GM21576 (cell line): ENCODE measurements around the gene NFKB2.
A peak's percentile ranks its signal among the peaks of the same experiment; 100 is the strongest.

Source experiments
- ATAC-seq: cut with Tn5 transposase; IDR thresholded peaks from one replicate; pipeline ENCODE4 v1.9.1; 2021; ENCODE audit warnings: mild to moderate bottlenecking, moderate library complexity; ENCODE audit not compliant: unreplicated experiment

NFKB2 gene

GRCh38 chr10:102394079-102394800 is 1.3 kb upstream of the NFKB2 start:
- peak; percentile 74 for ATAC-seq

GRCh38 chr10:102394801-102395399 is 605 bp upstream of the NFKB2 start:
- ATAC-seq: no peak

GRCh38 chr10:102396317-102396650 is 779 bp downstream of the NFKB2 start:
- ATAC-seq: no peak

DNA sequence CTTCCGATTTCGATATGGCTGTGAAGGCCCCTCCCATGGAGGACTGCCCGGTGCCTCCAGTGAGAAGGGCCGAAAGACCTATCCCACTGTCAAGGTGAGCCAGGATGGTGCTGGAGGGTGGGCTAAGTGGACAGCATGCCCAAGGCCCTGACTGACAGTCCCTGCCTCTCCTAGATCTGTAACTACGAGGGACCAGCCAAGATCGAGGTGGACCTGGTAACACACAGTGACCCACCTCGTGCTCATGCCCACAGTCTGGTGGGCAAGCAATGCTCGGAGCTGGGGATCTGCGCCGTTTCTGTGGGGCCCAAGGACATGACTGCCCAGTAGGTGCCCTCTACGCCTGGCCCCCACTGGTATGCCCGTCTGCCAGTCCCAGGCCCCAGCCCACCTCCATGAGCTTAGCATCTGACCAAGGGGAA is 1.2 kb downstream of the NFKB2 start:
- ATAC-seq: no peak

GRCh38 chr10:102397222-102398171 is 2.0 kb downstream of the NFKB2 start:
- ATAC-seq: no peak

GRCh38 chr10:102398172-102399020 is 2.9 kb downstream of the NFKB2 start:
- ATAC-seq: no peak

DNA sequence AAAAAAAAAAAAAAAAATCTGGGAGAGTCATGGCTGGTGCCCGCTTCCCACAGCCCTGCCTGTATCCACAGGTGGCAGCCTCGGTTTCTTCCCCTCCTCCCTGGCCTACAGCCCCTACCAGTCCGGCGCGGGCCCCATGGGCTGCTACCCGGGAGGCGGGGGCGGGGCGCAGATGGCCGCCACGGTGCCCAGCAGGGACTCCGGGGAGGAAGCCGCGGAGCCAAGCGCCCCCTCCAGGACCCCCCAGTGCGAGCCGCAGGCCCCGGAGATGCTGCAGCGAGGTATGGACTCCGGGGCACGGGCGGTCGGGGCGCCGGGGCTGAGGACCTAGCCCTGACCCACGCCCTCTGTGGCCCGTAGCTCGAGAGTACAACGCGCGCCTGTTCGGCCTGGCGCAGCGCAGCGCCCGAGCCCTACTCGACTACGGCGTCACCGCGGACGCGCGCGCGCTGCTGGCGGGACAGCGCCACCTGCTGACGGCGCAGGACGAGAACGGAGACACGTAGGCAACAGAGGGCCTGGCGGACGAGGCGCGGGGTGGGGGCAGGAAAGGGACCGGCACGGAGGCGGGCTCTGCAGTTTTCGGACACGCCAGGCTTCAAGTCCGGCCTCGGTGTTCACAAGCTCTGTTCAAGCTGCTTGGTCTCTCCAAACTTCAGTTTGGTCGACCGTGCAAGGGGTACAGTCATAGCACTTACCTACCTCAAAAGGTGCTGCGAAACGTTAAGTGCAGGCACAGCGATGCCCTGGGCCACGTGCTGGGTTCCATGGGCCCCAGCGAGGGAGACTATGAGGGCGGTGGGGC is 3.9 kb downstream of the NFKB2 start:
- ATAC-seq: peak; percentile 39

GRCh38 chr10:102400076-102400475 is 4.6 kb downstream of the NFKB2 start:
- ATAC-seq: no peak

GRCh38 chr10:102400598-102401341 is 5.3 kb downstream of the NFKB2 start:
- ATAC-seq: no peak

DNA sequence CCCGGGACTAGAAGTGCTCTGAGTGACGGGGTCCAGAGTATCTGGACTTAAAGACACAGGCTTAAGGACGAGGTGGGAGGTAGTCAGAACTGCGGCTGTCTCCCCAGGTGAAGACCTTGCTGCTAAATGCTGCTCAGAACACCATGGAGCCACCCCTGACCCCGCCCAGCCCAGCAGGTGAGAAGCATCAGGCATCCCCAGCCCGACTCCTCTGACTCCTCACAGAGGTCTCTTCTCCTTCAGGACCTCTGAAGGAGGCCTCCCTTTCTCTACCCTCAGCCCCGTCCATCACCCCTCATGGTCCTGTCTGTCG is 5.8 kb downstream of the NFKB2 start:
- ATAC-seq: no peak

GRCh38 chr10:102401735-102402511 is 6.4 kb downstream of the NFKB2 start:
- ATAC-seq: no peak

- no peak for ATAC-seq
Observed at GRCh38 chr10:102402512-102402896, 7.0 kb downstream of the NFKB2 start.

GRCh38 chr10:102403115-102403514 is 7.6 kb downstream of the NFKB2 start:
- no peak for ATAC-seq

- ATAC-seq: no peak
Observed at GRCh38 chr10:102404361-102405107, 9.0 kb downstream of the NFKB2 start.

DNA sequence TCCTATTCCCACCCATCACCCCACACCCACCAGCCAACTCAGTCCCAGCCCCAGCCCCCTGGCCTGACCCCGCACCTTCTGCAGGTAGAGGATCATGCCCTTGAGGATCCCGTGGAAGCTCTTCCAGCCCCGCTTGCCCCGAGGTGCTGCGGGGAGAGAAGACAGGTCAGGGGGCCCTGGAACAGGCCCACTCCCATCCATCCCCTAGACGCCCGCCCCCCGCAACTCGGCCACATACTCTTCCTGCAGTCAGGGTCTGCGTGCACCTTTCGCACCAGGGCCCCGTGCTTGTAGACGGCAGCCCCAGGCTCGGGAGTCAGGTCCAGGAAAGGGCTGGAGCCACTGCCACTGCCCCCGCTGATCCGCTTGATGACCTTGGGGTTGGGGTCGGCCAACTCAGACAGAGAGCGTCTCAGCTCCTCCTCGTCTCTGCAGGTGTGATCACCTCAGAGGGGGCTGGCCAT is 9.6 kb downstream of the NFKB2 start:
- no peak for ATAC-seq

GRCh38 chr10:102405632-102406031 is 10.1 kb downstream of the NFKB2 start:
- ATAC-seq: no peak

DNA sequence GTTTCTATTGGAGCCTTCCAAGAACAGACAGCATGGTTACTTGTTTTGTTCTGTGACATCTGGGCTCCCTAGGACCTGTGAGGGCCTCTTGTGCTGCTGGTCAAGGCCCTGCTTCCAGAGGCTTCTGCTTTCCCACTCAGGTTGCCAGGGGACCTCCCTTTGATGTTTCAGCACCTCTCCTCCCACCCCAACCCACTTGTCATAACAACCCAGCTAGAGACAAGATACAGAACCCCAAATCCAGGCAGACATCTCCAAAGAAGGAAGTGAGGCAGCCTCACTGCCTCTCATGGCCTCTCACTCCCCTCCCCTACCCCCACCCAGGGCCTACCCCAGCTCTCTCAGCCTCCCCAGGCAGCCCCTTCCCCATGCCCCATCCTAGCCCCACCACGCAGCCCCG is 11.3 kb downstream of the NFKB2 start:
- no peak for ATAC-seq
